ENCODE results near the gene POLR3E.

Gene POLR3E

GRCh38 chr16:22317625-22318024 is 20.4 kb downstream of the POLR3E start:
- DNase-seq: no peak

DNA sequence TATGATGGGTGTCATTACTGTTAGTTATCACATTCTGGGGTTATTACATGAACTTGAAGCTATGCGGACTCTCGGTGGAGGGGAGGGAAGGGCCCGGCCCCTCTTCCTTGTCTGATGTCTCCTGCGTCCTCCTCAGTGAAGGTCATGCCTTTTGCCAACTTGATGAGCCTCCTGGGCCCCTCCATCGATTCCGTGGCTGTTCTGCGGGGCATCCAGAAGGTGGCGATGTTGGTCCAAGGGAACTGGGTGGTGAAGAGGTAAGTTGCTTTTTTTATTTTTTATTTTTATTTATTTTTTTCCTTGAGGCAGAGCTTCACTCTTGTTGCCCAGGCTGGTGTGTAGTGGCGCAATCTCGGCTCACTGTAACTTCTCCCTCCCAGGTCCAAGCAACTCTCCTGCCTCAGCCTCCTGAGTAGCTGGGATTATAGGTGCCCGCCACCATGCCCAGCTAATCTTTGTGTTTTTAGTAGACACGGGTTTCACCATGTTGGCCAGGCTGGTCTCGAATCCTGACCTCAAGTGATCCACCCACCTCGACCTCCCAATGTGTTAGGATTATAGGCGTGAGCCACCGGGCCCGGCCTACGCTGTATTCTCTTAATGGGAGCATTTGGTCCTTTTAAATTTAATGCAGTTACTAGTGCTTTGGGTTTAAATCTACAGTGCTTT is 21.6 kb downstream of the POLR3E start:
- DNase-seq: no peak

DNA sequence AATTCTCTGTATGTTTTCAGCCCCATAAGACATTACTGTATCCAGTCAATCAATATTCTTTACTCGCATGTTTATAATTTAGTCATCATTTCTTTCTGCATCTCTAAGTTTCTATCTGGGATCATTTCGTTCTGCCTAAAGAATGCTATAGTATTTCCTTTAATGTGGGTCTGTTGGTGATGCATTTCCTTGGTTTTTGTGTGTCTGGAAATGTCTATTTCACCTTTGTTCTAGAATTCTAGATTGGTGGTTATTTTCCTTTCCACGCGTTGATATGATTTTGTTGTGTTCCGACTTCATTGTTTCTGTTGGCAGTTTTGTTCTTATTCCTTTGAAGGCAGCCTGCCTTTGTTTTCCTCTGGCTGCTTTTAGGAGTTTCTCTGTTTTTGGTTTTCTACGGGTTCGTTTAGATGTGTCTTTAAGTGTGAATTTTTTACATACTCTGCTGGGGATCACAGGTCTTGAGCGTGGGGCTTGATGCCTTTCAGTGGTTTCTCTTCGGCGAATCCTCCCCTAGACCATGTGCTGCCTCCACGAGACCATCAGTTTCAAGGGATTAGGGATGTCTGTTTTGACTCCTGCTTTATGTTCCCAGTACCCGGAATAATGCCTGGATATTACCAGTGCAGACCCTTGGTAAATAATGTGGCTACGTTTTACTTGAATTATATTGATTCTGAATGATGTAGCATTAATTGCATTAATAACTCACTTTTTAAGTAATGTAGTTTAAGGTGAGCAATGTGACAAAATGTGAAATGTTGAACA is 23.5 kb downstream of the POLR3E start:
- no peak for DNase-seq

DNA sequence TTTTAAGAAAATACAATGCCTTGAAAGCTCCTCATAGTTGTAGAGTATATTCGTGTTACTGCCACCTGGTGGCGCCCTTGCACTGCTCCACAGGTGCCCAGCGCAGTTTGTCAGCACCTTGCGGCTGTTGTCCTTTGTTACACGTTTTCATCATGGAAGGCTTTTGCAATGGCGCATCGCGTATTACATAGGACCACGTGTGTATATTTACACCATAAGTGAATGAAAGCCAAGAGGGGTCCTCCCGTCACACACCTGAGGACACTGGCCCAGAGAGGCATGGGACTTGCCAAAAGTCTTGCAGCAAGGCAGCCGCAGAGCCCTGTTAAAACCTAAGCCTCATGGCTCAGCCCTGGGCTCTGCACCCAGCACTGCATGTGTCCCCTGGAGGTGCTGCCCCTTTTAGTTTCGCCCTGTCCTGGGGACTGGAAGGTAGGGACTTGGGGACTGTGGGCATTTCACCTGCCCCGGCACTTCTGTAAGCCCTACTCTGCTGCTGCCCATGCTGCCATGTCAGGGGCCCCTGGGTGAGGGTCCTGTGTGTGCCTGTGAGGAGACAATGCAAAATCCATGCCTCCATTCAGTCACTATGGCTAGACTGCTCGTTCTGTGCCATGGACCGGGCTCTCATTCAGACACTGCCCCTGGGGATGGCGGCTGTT is 24.3 kb downstream of the POLR3E start:
- peak; percentile 30 for DNase-seq

DNA sequence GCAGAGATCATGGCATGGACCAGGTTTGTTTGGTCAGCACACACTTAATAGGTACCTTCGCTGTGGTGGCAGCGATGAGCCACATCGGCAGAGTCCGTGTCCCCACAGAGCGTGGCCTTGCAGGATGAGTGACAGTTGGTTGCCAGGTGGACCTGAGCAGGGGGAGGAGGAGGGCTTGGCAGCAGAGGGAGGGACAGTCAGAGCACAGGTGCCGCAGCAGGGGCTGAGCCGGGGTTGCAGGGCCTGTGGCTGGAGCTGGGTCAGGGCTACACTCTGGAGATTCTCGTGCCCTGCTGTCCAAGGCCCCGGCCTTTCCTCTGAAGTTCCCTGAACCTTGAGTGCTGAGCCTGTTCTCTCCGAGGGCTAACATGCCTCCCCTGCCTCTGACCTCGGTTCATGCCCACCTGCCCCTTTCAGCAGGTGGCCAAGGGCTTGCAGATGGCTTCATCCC is 24.8 kb downstream of the POLR3E start:
- DNase-seq: no peak

DNA sequence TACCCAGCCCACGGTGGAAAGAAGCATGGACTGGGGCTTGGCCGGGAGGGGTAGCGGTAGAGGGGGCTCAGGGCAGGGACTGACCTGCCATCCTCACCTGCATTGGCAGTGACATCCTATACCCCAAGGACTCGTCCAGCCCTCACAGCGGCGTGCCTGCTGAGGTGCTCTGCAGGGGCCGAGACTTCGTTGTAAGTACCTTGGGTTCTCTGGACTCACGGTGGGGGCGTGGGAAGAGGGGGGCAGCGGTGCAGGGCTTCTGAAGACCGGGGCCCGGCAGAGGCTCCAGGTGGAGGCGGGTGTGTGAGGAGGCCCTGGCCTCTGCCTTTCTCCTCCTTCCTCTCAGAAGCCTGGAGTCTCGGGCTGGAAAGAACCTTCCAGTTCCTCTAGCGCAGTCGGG is 25.5 kb downstream of the POLR3E start:
- DNase-seq: no peak

DNA sequence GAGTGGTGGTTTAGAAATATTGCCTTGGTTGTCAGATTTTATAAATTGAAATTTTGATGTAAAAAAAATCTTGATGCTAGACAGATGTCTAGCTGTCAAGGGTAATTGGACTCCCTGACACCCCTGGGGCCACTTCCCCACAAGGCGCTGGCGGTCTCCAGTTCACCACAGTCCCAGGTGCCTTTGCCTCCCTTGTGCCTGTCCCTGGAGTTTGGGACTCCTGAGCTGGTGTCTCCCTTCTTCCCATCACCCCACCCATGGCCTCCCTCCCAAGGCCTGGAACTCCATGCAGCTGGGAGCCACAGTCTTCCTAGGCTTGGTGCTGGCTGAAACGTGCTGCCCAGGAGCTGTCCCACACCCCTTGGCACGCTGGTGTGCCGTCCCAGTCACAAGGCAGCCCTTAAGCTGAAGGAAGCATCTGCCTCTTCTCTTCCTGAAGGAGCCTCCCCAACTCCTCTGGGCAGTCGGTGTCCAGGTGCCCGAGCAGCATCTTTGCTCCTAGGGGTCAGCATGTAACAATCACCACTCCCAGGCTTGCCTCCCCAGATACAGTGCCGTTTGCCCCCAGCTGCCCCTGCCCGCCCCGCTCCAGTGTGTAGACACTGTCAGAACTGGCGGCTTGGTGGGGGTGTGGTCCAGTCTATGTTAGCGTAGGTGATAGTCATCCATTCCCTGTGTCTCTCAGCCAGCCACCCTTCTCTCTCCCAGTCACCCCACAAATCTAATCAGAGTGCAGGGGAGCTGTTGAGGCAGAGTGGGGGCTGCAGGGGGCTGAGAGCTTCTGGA is 26.2 kb downstream of the POLR3E start:
- DNase-seq: no peak

GRCh38 chr16:22323959-22324786 is 27.0 kb downstream of the POLR3E start:
- no peak for DNase-seq

- no peak for DNase-seq
Observed at GRCh38 chr16:22324787-22325597, 27.8 kb downstream of the POLR3E start.

DNA sequence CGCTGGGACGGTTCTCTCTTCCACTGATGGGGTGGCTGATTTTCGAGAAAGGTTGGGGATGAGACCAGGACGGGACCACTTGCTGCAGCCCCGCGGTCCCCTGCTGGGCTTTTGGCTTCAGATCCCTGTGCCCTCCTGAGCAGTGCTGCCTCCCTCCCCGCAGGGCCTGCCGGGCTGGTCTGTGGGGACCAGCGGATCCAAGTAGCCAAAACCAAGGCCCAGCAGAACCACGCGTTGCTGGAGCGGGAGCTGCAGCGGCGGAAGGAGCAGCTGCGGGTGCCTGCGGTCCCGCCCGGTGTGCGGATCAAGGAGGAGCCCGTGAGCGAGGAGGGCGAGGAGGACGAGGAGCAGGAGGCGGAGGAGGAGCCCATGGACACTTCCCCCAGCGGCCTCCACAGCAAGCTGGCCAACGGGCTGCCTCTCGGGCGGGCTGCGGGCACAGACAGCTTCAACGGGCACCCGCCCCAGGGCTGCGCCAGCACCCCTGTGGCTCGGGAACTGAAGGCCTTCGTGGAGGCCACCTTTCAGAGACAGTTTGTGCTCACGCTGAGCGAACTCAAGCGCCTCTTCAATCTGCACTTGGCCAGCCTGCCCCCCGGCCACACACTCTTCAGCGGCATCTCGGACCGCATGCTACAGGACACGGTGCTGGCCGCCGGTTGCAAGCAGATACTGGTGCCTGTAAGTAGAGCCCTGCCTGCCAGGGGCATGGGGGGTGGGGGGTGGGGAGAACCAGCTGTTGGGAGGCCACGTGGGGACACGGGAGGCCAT is 28.6 kb downstream of the POLR3E start:
- DNase-seq: no peak

- DNase-seq: no peak
Observed at GRCh38 chr16:22326369-22326652, 29.1 kb downstream of the POLR3E start.

GRCh38 chr16:22326771-22327445 is 29.7 kb downstream of the POLR3E start:
- DNase-seq: no peak

DNA sequence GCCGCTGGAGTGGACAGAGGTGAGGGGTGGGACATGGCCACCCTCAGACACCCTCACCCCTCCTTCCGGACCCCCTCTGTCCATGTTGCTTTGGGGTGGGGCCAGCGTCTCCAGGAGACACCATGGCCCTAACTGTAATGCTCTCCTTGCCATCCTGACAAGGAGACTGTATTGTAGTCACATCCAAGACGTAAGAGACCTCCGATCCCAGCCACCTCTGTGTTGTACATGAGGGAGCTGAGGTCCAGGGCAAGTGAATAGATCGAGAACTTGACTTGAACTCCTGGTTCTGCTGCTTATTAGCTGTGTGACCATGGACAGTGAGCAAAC is 30.2 kb downstream of the POLR3E start:
- DNase-seq: no peak

- no peak for DNase-seq
Observed at GRCh38 chr16:22328081-22328725, 31.0 kb downstream of the POLR3E start.

- no peak for DNase-seq
Observed at GRCh38 chr16:22329199-22329695, 32.0 kb downstream of the POLR3E start.

DNA sequence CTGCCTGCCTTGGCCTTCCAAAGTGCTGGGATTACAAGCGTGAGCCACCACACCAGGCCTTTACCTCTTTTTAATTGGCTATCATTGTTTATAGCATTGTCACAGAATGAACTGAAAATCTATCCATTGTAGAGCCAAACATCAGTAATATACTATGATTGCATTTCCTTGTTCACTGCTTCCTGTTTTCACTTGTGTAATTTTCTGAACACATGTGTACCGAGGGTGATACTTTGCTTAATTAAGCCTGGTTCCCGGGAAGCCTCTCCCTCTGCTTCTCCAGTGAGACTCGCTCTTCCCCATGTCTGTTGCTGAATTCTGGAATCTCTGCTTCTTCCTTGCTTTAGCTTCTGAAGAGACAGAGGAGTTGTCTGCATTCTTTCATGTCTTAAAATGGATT is 33.1 kb downstream of the POLR3E start:
- no peak for DNase-seq

DNA sequence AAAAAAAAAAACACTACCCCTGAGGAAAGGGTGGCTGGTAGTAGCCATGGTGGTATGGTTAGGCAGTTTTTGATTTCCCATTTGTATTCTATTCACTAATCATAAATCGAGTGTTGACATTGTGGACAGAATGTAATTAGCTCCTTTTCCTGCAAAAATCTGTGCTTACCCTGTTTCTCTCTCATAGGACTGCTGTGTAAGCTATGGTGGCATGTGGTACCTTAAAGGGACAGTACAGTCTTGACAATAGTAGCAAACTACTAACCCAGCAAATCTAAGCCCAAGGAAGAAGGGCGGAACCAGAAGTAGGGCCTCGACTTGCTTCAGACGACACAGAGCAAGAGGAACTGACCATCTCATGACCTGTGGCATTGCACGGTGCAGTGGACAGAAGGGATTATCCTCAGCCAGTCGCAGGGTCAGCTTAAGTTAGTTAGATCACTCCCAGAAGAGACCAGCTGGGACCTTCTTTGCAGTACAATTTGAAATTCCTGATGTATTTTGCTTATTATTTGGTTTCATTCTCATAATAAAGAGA is 36.3 kb downstream of the POLR3E start:
- DNase-seq: no peak

DNA sequence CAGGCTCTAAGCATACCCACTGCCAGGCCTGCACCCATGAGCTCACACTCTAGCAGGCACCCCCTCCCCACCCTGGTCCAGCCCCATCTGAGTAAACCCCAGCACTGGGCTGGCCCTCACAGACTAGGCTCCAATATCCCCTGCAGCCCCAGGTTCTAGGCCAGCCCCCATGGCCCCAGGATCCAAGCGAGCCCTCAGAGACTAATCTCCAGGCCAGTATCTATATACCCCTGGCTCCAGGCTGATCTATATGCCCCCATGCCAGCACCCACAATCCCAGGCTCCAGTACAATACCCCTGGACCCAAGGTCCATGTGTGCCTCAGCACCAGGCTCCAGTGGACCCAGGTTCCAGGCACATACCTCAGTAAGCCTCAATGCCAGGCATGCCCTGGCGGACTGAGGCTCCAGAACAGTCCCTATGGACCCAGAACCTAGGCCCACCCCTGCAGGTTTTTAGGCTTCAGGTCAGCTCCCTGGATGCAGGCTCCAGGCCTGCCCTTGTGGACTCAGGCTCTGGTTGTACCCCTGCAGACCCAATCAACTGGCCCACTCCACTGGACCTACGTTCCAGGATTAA is 38.5 kb downstream of the POLR3E start:
- DNase-seq: no peak

DNA sequence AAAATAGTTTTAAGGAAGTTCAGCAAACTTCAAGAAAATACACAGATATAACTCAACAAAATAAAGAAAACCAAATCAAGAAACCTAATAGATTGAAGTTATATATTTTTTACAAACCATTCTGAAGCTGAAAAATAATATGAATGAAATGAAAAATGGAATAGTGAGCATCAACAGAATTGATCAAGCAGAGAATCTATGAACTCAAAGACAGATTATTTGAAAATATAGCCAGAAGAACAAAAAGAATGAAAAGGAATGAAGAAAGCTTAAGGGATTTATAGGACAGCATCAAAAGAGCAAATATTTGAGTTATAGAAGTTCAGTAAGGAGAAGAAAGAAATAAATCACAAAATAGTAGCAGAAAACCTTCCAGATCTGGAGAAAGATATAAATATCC is 39.4 kb downstream of the POLR3E start:
- DNase-seq: no peak

Data from NCI-H748 treated with DMSO at 0.1 percent for 48 hours (cell line).